AG04450 (cell line): ENCODE data around the gene IQCH. TPM values are rescaled to one million over a fixed set of nuclear protein-coding genes. Genes with fewer than 3 reads are reported as not detected.
A peak's percentile ranks its signal among the peaks of the same experiment; 100 is the strongest.

ENCODE experiments used
- CTCF ChIA-PET: fragments of 300-600, 350-600 bp; formaldehyde crosslinking; extraction: SDS; loops from one replicate; lab custom pipeline; 2022; ENCODE audit warnings: antibody characterized with exemption, inconsistent platforms; lab: Charles Lee
- POLR2A ChIA-PET: fragments of 350-600 bp; formaldehyde crosslinking; extraction: SDS; loops from one replicate; lab custom pipeline; 2021; ENCODE audit warnings: antibody characterized with exemption, inconsistent platforms; lab: Yijun Ruan, JAX
- DNase-seq: peaks from one replicate; pipeline ENCODE4 v3.0.0-alpha.2; 2011; ENCODE audit warnings: low read depth, low spot score
- H3K27ac ChIP-seq: one replicate; pipeline ENCODE4 v1.5.1; 2012; ENCODE audit warnings: low read depth, low read length, control low read depth
- H3K27me3 ChIP-seq: one replicate; pipeline ENCODE4 v1.6.0; 2012; ENCODE audit warnings: low read length; ENCODE audit not compliant: control insufficient read depth, insufficient read depth
- H3K4me3 ChIP-seq: 2 replicates; pipeline ENCODE4 v1.5.1; 2011; ENCODE audit warnings: mild to moderate bottlenecking, low read depth, low read length, control low read depth
- H3K9me3 ChIP-seq: 2 replicates; pipeline ENCODE4 v1.5.1; 2012; ENCODE audit warnings: low read length; ENCODE audit not compliant: control insufficient read depth, insufficient read depth
- polyA plus RNA-seq: library from polyadenylated mRNA; depleted of rRNA; stranded (reverse); fragments of >200 nt; gene quantifications from 2 replicates; pipeline ENCODE4 v1.2.3, GENCODE V29; 2011
- TF ChIP-seq, protein P1 (sequence below): IDR thresholded peaks from 2 replicates; pipeline ENCODE4 v1.5.1; 2011; ENCODE audit warnings: low read depth, low read length, control low read depth, inconsistent platforms

IQCH gene
- polyA plus RNA-seq, 1 experiment, result 0.95 TPM

DNA sequence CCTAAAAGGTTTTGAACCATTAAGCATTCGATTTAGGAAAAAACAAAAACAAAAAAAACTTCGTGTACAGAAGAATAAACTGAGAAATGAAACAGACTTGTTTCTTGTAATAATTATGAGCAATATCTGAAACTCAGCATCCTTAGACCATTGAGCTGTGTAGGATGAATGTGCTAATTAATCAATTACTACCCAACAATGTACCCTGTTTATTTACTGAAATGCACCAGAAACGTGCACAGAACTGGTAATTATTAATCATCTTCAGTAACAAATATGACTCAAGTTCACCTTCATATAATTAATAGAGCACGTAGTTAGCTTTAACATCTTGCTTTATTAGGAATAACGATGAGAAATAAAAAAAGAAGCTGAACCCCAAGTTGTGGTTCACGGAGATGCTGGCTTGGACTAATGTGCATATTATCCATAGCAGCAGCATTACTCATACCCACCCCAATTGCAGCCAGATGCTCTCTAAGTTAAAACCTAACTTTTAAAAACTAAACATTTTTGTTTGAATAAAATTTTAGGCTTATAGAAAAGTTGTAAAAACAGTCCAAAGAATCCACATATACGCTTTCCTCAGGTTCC is 256.1 kb downstream of the IQCH start:
- H3K27ac ChIP-seq, result peak overlapping the region; percentile 52
- CTCF ChIA-PET, result interaction anchor here (0.6 kb wide), 1 partner anchor 53 kb away, joined by 3 read pairs; no protein-coding TSS in a partner anchor

DNA sequence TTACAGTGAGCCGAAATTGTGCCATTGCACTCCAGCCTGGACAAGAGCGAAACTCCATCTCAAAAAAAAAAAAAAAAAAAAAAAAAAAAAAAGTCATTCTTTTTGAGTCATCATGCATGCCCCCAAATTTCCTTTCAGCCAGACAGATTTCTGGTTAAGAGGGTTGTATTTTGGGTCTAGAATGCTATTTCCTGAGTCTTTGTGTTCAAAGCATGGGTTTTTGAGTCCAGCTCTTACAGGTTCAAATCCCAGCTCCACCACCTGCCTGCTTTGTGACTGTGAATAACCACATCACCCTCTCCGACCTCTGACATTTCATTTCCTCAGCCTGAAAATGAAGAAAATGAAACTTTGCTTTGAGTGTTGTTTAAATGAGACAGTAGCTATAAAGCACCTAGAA is 257.0 kb downstream of the IQCH start:
- no peaks in the 10 kb centered on the region for H3K27me3 ChIP-seq
- TF ChIP-seq, protein P1, sequence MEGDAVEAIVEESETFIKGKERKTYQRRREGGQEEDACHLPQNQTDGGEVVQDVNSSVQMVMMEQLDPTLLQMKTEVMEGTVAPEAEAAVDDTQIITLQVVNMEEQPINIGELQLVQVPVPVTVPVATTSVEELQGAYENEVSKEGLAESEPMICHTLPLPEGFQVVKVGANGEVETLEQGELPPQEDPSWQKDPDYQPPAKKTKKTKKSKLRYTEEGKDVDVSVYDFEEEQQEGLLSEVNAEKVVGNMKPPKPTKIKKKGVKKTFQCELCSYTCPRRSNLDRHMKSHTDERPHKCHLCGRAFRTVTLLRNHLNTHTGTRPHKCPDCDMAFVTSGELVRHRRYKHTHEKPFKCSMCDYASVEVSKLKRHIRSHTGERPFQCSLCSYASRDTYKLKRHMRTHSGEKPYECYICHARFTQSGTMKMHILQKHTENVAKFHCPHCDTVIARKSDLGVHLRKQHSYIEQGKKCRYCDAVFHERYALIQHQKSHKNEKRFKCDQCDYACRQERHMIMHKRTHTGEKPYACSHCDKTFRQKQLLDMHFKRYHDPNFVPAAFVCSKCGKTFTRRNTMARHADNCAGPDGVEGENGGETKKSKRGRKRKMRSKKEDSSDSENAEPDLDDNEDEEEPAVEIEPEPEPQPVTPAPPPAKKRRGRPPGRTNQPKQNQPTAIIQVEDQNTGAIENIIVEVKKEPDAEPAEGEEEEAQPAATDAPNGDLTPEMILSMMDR, result no peak
- no peak for DNase-seq
- H3K27ac ChIP-seq, result peak overlapping the region; percentile 52
- ChIA-PET CTCF (interaction anchor here (0.8 kb wide), 1 partner anchor 9 kb away, joined by 3 read pairs; the partner anchor contains the start of gene C15orf61), POLR2A (no interaction called here)
- H3K4me3 ChIP-seq, result no peak overlapping the region
- H3K9me3 ChIP-seq, result no peaks in the 10 kb centered on the region

More for the DNA sequence above, 256.1 kb downstream of the IQCH start:
- no peak overlapping the region for H3K4me3 ChIP-seq
- H3K9me3 ChIP-seq, result no peaks in the 10 kb centered on the region
- POLR2A ChIA-PET, result interaction anchor here (0.6 kb wide), 1 partner anchor 11 kb away, joined by 3 read pairs; the partner anchor contains the start of gene C15orf61
- TF ChIP-seq, protein P1, result no peak
- no peak for DNase-seq
- no peaks in the 10 kb centered on the region for H3K27me3 ChIP-seq

DNA sequence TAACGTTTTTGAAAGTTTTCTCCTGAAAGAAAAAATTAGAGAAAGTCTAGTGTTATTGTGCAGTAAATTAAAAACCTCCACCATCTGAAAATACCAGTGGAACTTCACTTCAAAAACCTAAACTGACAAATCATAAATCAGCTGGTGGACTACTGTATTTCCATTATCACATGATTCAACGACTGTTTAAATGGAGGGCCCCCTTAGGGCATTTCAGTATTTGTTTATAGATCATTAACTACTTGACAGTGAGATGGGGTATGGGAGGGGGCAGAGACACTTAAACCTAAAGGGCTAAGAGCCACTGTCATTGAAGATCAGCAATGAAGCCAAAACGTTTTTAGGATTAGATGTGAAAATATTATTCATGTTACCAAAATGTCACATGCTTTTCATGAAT is 257.6 kb downstream of the IQCH start:
- CTCF ChIA-PET, result interaction anchor here (0.8 kb wide), 1 partner anchor 9 kb away, joined by 3 read pairs; the partner anchor contains the start of gene C15orf61
- no peak overlapping the region for H3K4me3 ChIP-seq

DNA sequence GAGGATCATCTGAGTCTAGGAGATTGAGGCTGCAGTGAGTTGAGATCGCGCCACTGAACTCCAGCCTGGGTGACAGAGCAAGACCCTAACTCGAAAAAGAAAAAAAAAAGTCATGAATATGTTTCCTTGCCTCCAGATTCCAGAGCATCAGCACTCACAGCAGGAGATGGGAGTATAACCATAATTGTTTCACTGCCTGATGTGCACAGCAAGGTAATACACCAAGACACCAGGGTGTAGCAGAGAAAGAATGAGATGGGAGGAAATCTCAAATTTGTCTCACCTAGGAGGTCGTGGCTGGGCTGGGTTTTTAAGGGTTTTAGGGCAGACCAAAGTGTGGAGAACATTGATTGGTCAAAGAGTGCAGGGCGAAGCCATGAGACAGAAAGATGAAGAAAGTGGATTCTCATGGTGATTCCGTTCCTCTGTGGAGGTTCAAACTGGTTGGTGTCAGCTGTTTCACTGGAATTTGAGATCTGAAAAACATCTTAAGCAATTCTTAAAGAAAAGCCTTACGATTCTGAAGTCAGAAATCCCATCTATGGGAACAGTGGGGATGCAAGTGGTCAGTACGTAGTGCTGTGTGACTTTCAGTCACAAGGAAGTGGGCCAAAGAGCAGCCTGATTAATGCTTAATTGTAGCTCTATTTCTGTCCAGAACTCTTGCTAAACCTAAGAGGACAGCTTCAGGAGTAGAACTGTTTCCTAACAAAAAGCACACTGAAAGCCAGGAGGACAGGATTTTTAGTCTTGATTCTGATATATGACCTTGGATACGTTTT is 258.5 kb downstream of the IQCH start:
- TF ChIP-seq, protein P1, result no peak
- no peak for DNase-seq
- Histone ChIP-seq H3K9me3 (no peaks in the 10 kb centered on the region), H3K4me3 (no peak overlapping the region), H3K27ac (no peak overlapping the region), H3K27me3 (no peaks in the 10 kb centered on the region)
- ChIA-PET CTCF (no interaction called here), POLR2A (no interaction called here)

More for the DNA sequence above, 257.6 kb downstream of the IQCH start:
- TF ChIP-seq, protein P1, result no peak
- POLR2A ChIA-PET, result no interaction called here
- DNase-seq, result no peak
- no peaks in the 10 kb centered on the region for H3K9me3 ChIP-seq
- H3K27ac ChIP-seq, result no peak overlapping the region
- no peaks in the 10 kb centered on the region for H3K27me3 ChIP-seq

DNA sequence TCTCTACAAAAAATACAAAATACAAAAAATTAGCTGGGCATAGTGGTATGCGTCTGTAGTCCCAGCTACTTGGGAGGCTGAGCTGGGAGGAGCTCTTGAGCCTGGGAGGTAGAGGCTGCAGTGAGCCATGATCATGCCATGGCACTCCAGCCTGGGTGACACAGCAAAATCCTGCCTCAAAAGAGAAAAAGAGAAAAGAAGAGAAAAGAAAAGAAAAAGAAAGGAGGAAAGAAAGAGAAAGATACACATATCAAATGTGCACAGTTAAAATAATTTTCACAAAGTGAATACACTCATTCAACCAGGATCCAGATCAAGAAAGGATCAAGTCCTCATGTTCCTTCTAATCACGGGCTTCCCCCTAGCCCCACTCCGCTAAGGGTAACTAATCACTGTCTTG is 260.5 kb downstream of the IQCH start:
- Histone ChIP-seq H3K27ac (no peak overlapping the region), H3K9me3 (no peaks in the 10 kb centered on the region), H3K4me3 (no peak overlapping the region), H3K27me3 (no peaks in the 10 kb centered on the region)
- TF ChIP-seq, protein P1, result no peak
- DNase-seq, result no peak
- ChIA-PET CTCF (no interaction called here), POLR2A (no interaction called here)
